Heart right ventricle (tissue), 16 donors: Measurements from ENCODE around the gene NEU4. TPM values are rescaled to one million over a fixed set of nuclear protein-coding genes. Genes with fewer than 3 reads are reported as not detected.

Experiments used
- ATAC-seq, 8 donors: fragments of 200-7000 bp; cut with Tn5 transposase; one replicate each; pipeline ENCODE4 v1.9.1; 2020; ENCODE audit warnings: mild to moderate bottlenecking in 8 of 8, moderate library complexity in 8 of 8, moderate number of reproducible peaks in 1 of 8
- DNase-seq, 2 donors: peaks; one replicate each; pipeline ENCODE4 v3.0.0-alpha.2; 2020
- H3K27ac ChIP-seq, 10 donors: fragments of 200-600 bp; sonication (generic) in 2 of 10; one replicate each; pipeline versions ENCODE4 v1.5.0 to v1.8.0; 2020 to 2022; ENCODE audit warnings: mild to moderate bottlenecking in 3 of 10
- H3K27me3 ChIP-seq, 7 donors: fragments of 200-600 bp; one replicate each; pipeline ENCODE4 v1.8.0; 2021 to 2022; ENCODE audit warnings: mild to moderate bottlenecking in 2 of 7
- H3K36me3 ChIP-seq, 9 donors: fragments of 200-600 bp; sonication (generic) in 1 of 9; one replicate each; pipeline versions ENCODE4 v1.5.0 to v1.8.0; 2020 to 2022; ENCODE audit warnings: mild to moderate bottlenecking in 2 of 9
- H3K4me1 ChIP-seq, 9 donors: fragments of 200-600 bp; sonication (generic) in 1 of 9; one replicate each; pipeline versions ENCODE4 v1.5.0 to v1.8.0; 2020 to 2022; ENCODE audit warnings: mild to moderate bottlenecking in 4 of 9
- H3K4me3 ChIP-seq, 10 donors: fragments of 200-600 bp; sonication (generic) in 2 of 10; one replicate each; pipeline versions ENCODE4 v1.5.0 to v1.8.0; 2020 to 2022; ENCODE audit warnings: mild to moderate bottlenecking in 7 of 10, moderate library complexity in 2 of 10
- H3K9me3 ChIP-seq, 11 donors: fragments of 200-600 bp in 10 of 11; sonication (generic) in 2 of 11; one replicate each; pipeline versions ENCODE4 v1.5.0 to v1.8.0; 2013 to 2022; ENCODE audit warnings: mild to moderate bottlenecking in 2 of 11, control low read depth in 1 of 11, moderate library complexity in 1 of 11
- CTCF ChIP-seq, 9 donors: fragments of 200-600 bp; sonication (generic) in 2 of 9; IDR thresholded peaks; one replicate each; pipeline versions ENCODE4 v1.5.0 to v1.8.0; 2021 to 2022; ENCODE audit warnings: antibody characterized with exemption in 9 of 9, mild to moderate bottlenecking in 5 of 9, moderate library complexity in 1 of 9
- WGBS, 2 donors: extraction: QIAGEN DNeasy Blood & Tissue Kit; methylation state at CpG; one replicate each; pipeline ENCODE4 v1.1.7; 2013; ENCODE audit warnings: inconsistent platforms in 1 of 2; 5-methylcytosine and 5-hydroxymethylcytosine counted together
- intact Hi-C, 10 donors: fragments of 100-400 bp; cut with DNase I; formaldehyde crosslinking; loops; one replicate each; pipeline versions ENCODE4 v1.11.1 to v1.14.2; 2022
- polyA plus RNA-seq, 2 donors: library from polyadenylated mRNA; stranded (reverse); fragments of 200-250 nt; gene quantifications; one replicate each; pipeline ENCODE4 v1.2.3, GENCODE V29; 2013
- total RNA-seq, 10 donors: library from RNA; stranded (reverse); fragmentation: NEBNext Ultra II Directional in 3 of 10; extraction: Animal tissue kit (Norgen Biotek cat#: 25700) in 3 of 10; gene quantifications; one replicate each; pipeline versions ENCODE4 v1.2.1 to v1.2.4, GENCODE V29; 2021 to 2023
- donor health status: Arrhythmogenic right ventricular cardiomyopathy.
- donor health status: ischemic (EF 13 %, LVEDD 7.1; RV severe dilation, severe dysfunction).
- donor health status: healthy with polysubstance abuse.
- donor health status: DM: no; HTN: yes; CAD: no.
- donor health status: DM: no; HTN: no; CAD: no.
- donor health status: ischemic (EF 25% LVEDD 6.9; RV normal size, moderate dysfunction).
- donor health status: ischemic (EF 25% LVEDD 5.7; RV mildly dilated, moderate dysfunction).
- donor health status: healthy.
- donor health status: DM: yes; HTN: yes; CAD: no.
- donor health status: Ischemic cardiomyopathy.
- donor health status: ischemic (EF 35%, LVEDD 5.7; RV mildly dilated, moderate dysfunction).
- donor health status: nonischemic (EF 11% LVEDD 7.7; RV severe dilation, severe dysfunction).
- donor health status: DM: yes; HTN: yes; CAD: no.
- donor health status: PGD.
- donor health status: ischemic (EF 29% LVEDD 5.4; RV normal size, mild dysfunction).
- donor health status: nonischemic (EF 23%, LVEDD 6.1; RV moderate dilation, normal function).

NEU4 gene
- total and polyA plus RNA-seq, 12 donors: 0.07 to 1.2 (median 0.46) TPM; not detected in 2

DNA sequence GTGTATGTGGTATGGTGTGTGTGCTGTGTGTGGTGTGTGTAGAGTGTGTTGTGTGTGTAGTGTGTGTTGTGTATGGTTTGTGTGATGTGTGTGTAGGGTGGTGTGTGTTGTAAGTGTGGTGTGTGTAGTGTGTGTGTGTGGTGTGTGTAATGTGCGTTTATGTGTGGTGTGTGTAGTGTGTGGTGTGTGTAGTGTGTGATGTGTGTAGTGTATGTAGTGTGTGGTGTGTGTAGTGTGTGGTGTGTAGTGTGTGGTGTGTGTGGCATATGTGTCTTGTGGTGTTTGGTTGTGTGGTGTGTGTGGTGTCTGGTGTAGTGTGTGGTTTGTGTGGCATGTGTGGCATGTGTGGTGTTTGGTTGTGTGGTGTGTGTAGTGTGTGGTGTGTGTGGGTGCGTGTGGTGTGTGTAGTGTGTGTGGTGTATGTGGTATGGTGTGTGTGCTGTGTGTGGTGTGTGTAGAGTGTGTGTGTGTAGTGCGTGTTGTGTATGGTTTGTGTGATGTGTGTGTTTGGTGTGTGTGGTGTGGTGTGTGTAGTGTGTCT is 56.5 kb downstream of the NEU4 start:
- H3K27me3 ChIP-seq: peaks cover 6 to 62% (median 39%) of the 10 kb centered on the region in 7 donors
- WGBS, 2 donors: 90 to 94% methylated on average over 3 of the region's 3 CpGs
- H3K36me3 ChIP-seq: no peaks in the 10 kb centered on the region
- H3K9me3 ChIP-seq: no peaks in the 10 kb centered on the region
- H3K4me3 ChIP-seq: no peak overlapping the region
- no peak for ATAC-seq
- intact Hi-C loops: loop anchor here in 2 of 10 donors (10.0 kb wide), 1 partner anchor 61 kb away; the partner anchor contains the start of gene NEU4 (in 2 of the 2)
- H3K4me1 ChIP-seq: peaks cover 3 to 29% (median 4%) of the 10 kb centered on the region in 9 donors
- TF ChIP-seq CTCF (IDR thresholded peaks at IDR 0.05): no peak
- H3K27ac ChIP-seq: no peak overlapping the region
- DNase-seq: no peak

DNA sequence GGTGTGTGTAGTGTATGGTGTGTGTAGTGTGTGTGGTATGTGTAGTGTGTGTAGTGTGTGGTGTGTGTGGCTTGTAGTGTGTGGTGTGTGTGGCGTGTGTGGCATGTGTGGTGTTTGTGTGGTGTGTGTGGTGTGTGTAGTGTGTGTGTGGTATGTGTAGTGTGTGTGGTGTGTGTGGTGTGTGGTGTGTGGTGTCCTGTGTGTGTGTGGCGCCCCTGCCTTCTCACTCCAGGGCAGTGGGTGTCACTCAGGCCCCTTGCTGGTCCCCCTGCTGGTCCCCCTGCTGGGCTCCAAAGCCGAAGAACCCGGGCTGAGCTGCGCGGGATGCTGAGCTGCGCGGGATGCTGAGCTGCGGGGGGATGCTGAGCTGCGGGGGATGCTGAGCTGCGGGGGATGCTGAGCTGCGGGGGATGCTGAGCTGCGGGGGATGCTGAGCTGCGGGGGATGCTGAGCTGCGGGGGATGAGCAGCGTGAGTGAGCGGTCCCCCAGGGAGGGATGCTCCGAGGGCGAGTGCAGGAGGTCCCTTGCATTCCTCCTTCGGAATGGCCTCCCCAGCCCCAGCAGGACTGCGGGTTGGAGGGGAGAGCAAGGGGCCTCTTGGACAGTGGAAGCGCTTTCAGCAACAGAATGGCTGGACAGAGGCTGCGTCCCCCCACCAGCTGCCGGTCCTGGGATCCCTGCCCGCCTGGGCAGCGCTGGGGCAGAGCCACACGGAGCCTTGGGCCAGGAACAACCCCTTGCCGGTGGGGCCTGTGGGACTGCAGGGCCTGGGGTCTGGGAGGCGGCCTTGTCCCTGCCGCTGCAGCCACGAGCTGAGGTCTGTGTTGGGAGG is 57.2 kb downstream of the NEU4 start:
- no peak for TF ChIP-seq CTCF (IDR thresholded peaks at IDR 0.05)
- H3K4me1 ChIP-seq: peaks cover 0 to 24% (median 0%) of the 10 kb centered on the region in 9 donors
- peaks cover 6 to 63% (median 39%) of the 10 kb centered on the region in 7 donors for H3K27me3 ChIP-seq
- intact Hi-C loops: loop anchor here in 2 of 10 donors (10.0 kb wide), 1 partner anchor 61 kb away; the partner anchor contains the start of gene NEU4 (in 2 of the 2)
- DNase-seq: no peak
- peak in 4 of 8 donors; percentile 13 to 44 (median 20) for ATAC-seq
- H3K4me3 ChIP-seq: no peak overlapping the region
- WGBS, 2 donors: 10 to 11% methylated on average over 26 to 31 of the region's 31 CpGs
- H3K36me3 ChIP-seq: no peaks in the 10 kb centered on the region
- H3K27ac ChIP-seq: no peak overlapping the region
- no peaks in the 10 kb centered on the region for H3K9me3 ChIP-seq

Other genes starting within 250 kb of the NEU4 start
- gene THAP4, start 172.0 kb upstream of the NEU4 start, total RNA-seq: 100 to 1,000 TPM in 1 of 10 donors, 10 to 100 TPM in 9; 68.7 to 101 (median 75.4) TPM
- 10 to 100 TPM; 80.7 to 92.5 TPM for gene THAP4, start 172.0 kb upstream of the NEU4 start, polyA plus RNA-seq
- 10 to 100 TPM; 34.7 to 52.1 (median 41.2) TPM for gene ATG4B, start 171.5 kb upstream of the NEU4 start, total RNA-seq
- gene ATG4B, start 171.5 kb upstream of the NEU4 start, polyA plus RNA-seq: 10 to 100 TPM; 51.1 to 55.7 TPM
- gene DTYMK, start 122.4 kb upstream of the NEU4 start, total RNA-seq: 10 to 100 TPM in 3 of 10 donors, 1 to 10 TPM in 7; 6.4 to 12.4 (median 9.3) TPM
- 10 to 100 TPM in 1 of 2 donors, 1 to 10 TPM in 1; 9.2 to 18.5 TPM for gene DTYMK, start 122.4 kb upstream of the NEU4 start, polyA plus RNA-seq
- 10 to 100 TPM; 10.4 to 24.6 (median 17.4) TPM for gene ING5, start 107.2 kb upstream of the NEU4 start, total RNA-seq
- gene ING5, start 107.2 kb upstream of the NEU4 start, polyA plus RNA-seq: 10 to 100 TPM; 19.0 to 49.9 TPM
- gene D2HGDH, start 74.6 kb upstream of the NEU4 start, total RNA-seq: 10 to 100 TPM; 15.1 to 22.8 (median 19.1) TPM
- 10 to 100 TPM in 1 of 2 donors, 1 to 10 TPM in 1; 7.6 to 24.7 TPM for gene D2HGDH, start 74.6 kb upstream of the NEU4 start, polyA plus RNA-seq
- under 1 TPM in 3 of 10 donors, not detected in 7; 0.19 to 0.28 (median 0.23) TPM for gene GAL3ST2, start 32.4 kb upstream of the NEU4 start, total RNA-seq
- gene GAL3ST2, start 32.4 kb upstream of the NEU4 start, polyA plus RNA-seq: not detected
- gene PDCD1, start 49.7 kb downstream of the NEU4 start, total RNA-seq: 10 to 100 TPM in 1 of 10 donors, 1 to 10 TPM in 9; 1.3 to 14.2 (median 2.8) TPM
- 1 to 10 TPM; 6.4 to 7.1 TPM for gene PDCD1, start 49.7 kb downstream of the NEU4 start, polyA plus RNA-seq
- not detected for gene RTP5, start 60.5 kb downstream of the NEU4 start, total RNA-seq
- gene RTP5, start 60.5 kb downstream of the NEU4 start, polyA plus RNA-seq: under 1 TPM in 1 of 2 donors, not detected in 1; 0.15 TPM